Hippocampal formation (tissue), 2 donors: ENCODE measurements around the gene ZFYVE28.
"Not testable (repeated sequence)": the region's sequence is repeated elsewhere in the genome, so short reads cannot be mapped to it uniquely, and the experiment has no call there.

Experiments used
- DNase-seq, 2 donors: peaks; one replicate each; lab custom pipeline; 2025; lab: John Stamatoyannopoulos, UW

The ZFYVE28 gene

GRCh38 chr4:2247128-2248043 is 171.1 kb downstream of the ZFYVE28 start:
- no peak for DNase-seq

GRCh38 chr4:2246384-2247127 is 171.9 kb downstream of the ZFYVE28 start:
- DNase-seq = no peak

GRCh38 chr4:2245787-2246275 is 172.6 kb downstream of the ZFYVE28 start:
- DNase-seq = no peak

GRCh38 chr4:2245057-2245786 is 173.2 kb downstream of the ZFYVE28 start:
- DNase-seq = no peak

GRCh38 chr4:2243681-2244380 is 174.6 kb downstream of the ZFYVE28 start:
- DNase-seq = peak in 1 of 2 donors; percentile 32

GRCh38 chr4:2241410-2242353 is 176.8 kb downstream of the ZFYVE28 start, which contains the start of the genes HAUS3 and POLN:
TSS of gene HAUS3 (minus strand) at chr4:2242121. CDS start at chr4:2240946, 1,175 bp downstream.
TSS of gene POLN (minus strand) at chr4:2242121. CDS start at chr4:2229231, 12,890 bp downstream.
- peak; percentile 95 to 98 for DNase-seq

- no peak for DNase-seq
Observed at GRCh38 chr4:2241003-2241402, 177.4 kb downstream of the ZFYVE28 start.

GRCh38 chr4:2236944-2237666 is 181.3 kb downstream of the ZFYVE28 start:
- no peak for DNase-seq

GRCh38 chr4:2231082-2231481 is 187.4 kb downstream of the ZFYVE28 start:
- no peak for DNase-seq

GRCh38 chr4:2226261-2226660 is 192.2 kb downstream of the ZFYVE28 start:
- no peak for DNase-seq

GRCh38 chr4:2222838-2223237 is 195.6 kb downstream of the ZFYVE28 start:
- DNase-seq = no peak

GRCh38 chr4:2221378-2221777 is 197.1 kb downstream of the ZFYVE28 start:
- DNase-seq = not testable (repeated sequence)

GRCh38 chr4:2220016-2220630 is 198.3 kb downstream of the ZFYVE28 start:
- DNase-seq = peak; percentile 55 to 60
